Activated naive CD4-positive, alpha-beta T cell treated with anti-CD3 and anti-CD28 coated beads, Interleukin-2, amount 50 U/mL, for 72 hours (primary cell): ENCODE measurements around the gene TRMT112. TPM values are rescaled to one million over a fixed set of nuclear protein-coding genes. Genes with fewer than 3 reads are reported as not detected.

ENCODE experiments used
- ATAC-seq, 2 donors: fragments of 150-1000 bp; cut with Tn5 transposase; 2 replicates each; pipeline ENCODE4 v1.10.0; 2021; ENCODE audit warnings: mild to moderate bottlenecking in 2 of 2, moderate library complexity in 2 of 2
- DNase-seq, 2 donors: peaks; one replicate each; pipeline ENCODE4 v3.0.0; 2021 to 2022; ENCODE audit warnings: low spot score in 2 of 2
- H3K27ac Mint-ChIP-seq, 2 donors: one replicate each; pipeline ENCODE4 v1.8.0; 2022; ENCODE audit warnings: mild to moderate bottlenecking in 2 of 2, mixed read lengths in 2 of 2
- H3K36me3 Mint-ChIP-seq, 2 donors: one replicate each; pipeline ENCODE4 v1.8.0; 2022; ENCODE audit warnings: mixed read lengths in 2 of 2
- H3K9me3 Mint-ChIP-seq, 2 donors: one replicate each; pipeline ENCODE4 v1.8.0; 2022; ENCODE audit warnings: mixed read lengths in 2 of 2
- total RNA-seq, 2 donors: library from RNA; stranded (reverse); gene quantifications; one replicate each; pipeline ENCODE4 v1.2.3, GENCODE V29; 2022

TRMT112 gene
- total RNA-seq, result 100 to 1,000 TPM; 198 to 213 TPM

DNA sequence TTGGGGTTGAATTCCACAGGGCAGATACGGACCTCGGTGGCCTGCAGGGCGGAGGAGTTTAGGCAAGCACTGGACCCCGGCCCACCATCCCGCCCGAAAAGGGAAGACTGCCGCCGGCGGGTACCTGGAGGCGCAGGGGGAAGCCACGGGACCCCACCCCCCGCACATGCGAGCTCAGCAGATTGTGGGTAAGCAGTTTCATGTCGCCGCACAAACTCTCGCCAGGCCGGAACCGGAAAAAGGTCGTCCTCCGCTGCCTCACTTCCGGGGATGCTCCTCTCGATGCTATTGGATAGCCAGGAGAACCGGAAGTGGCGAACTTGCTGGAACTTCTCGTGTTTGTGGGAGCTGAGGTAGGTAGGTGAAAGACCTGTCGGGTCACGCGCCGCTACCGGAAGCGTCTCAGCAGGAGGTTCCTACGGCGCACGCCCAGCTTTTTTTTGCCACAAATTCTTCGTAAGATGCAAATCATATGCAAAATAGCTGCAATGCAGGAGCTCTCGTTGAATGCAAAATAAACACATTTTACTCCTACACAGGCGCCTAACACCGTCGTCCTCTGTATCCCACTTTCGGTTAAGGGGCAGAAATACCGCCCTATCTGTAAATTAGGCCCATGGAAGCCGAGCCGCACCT lies at the start of gene TRMT112:
Gene TRMT112, minus strand, starts transcription at position 235 of the 636 bp plus-strand sequence. Its CDS starts 33 bp downstream, at position 202.
- DNase-seq (peak; percentile 91 to 98), ATAC-seq (peak; percentile 84 to 85)
- H3K9me3 Mint-ChIP-seq, result no peaks in the 10 kb centered on the region
- H3K27ac Mint-ChIP-seq, result peak within 1 kb of the TSS; percentile 99
- H3K36me3 Mint-ChIP-seq, result peaks cover 27 to 28% of the 10 kb centered on the region in 2 donors

DNA sequence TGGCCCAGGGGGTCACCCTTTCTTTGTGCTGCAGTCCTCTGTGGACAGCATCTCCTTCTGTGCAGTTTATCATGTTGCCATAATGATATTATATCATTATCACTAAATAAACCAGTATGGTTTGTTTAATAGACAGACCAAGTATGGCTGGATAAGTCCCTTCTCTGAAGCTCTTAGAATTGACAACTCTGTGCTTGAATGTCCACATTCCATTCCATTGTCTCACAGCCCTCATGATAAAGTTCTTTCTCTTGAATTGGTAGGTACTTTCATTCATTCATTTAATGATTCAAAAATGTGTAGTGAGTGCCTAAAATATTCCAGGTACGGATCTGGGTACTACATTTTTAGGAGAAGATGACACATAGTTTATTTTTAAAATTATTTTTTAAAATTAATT lies 49.4 kb upstream of the TRMT112 start:
- ATAC-seq (no peak), DNase-seq (no peak)
- H3K27ac Mint-ChIP-seq, result peak overlapping the region in 1 of 2 donors; percentile 45
- H3K9me3 Mint-ChIP-seq, result no peaks in the 10 kb centered on the region
- H3K36me3 Mint-ChIP-seq, result peaks cover 0 to 6% of the 10 kb centered on the region in 2 donors

DNA sequence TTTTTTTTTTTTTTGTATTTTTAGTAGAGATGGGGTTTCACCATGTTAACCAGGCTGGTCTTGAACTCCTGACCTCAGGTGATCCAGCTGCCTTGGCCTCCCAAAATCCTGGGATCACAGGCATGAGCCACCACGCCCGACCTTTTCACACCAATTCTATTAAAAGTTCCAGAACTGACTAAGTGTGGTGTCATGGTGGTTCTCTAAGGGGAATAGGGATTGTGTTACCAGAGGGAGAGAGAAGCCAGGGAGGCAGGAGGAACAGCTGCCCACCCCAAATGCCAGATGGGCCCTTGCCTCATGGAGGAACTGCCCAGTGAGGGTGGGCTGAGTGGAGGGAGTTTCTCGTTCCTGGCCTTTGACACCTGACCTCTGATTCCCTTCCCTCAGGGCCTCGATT lies 47.6 kb upstream of the TRMT112 start:
- ATAC-seq (no peak), DNase-seq (no peak)
- no peak overlapping the region for H3K27ac Mint-ChIP-seq
- H3K9me3 Mint-ChIP-seq, result no peaks in the 10 kb centered on the region
- peaks cover 8 to 14% of the 10 kb centered on the region in 2 donors for H3K36me3 Mint-ChIP-seq

DNA sequence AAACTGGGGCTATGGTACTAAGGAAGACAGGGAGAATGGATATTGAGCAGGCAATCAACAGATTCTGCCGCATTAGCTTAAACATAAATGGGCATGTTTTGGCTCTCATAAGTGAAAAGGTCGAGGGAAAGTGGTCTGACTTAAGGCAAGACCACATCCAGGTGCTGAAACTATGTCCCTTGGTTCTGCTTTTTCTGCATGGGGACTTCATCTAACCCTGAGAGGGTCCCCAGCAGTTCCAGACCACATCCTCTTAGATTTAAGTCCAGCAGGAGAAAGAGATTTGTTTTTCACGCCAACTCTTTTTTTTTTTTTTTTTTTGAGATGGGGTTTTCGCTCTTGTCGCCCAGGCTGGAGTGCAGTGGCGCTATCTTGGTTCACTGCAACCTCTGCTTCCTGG lies 47.1 kb upstream of the TRMT112 start:
- Mint-ChIP-seq H3K9me3 (no peaks in the 10 kb centered on the region), H3K36me3 (peaks cover 9 to 19% of the 10 kb centered on the region in 2 donors), H3K27ac (no peak overlapping the region)
- ATAC-seq (no peak), DNase-seq (no peak)

DNA sequence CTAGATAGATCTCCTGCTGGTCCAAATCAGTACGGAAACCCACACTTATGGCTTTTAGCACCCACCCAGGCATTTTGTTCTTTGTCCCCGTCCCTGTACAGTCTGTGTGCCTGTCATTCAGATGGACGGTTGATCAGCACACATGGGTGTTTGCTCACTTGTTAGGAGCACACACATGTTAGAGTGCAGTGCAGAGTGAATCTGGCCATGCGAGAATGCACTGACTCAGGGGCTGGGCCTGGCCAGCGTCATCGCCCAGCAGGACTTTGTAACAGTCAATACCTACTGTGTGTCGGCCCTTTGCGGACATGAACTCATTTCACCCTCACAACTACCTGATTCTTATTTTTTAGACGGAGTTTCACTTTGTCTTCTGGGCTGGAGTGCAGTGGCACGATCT lies 45.0 kb upstream of the TRMT112 start:
- no peak for ATAC-seq
- DNase-seq, result no peak
- Mint-ChIP-seq H3K27ac (no peak overlapping the region), H3K9me3 (no peaks in the 10 kb centered on the region), H3K36me3 (peaks cover 10 to 19% of the 10 kb centered on the region in 2 donors)

DNA sequence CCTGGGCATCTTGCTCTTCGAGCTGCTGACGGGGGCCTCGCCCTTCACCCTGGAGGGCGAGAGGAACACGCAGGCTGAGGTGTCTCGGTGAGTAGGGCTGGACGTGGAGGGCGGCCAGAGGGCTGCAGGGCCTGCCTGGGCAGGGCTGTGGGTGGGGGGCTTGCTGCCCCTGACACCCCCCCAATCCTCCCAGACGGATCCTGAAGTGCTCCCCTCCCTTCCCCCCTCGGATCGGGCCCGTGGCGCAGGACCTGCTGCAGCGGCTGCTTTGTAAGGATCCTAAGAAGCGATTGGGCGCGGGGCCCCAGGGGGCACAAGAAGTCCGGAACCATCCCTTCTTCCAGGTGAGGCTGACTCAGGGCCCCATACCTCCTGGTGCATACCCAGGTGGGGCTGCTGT lies 44.3 kb upstream of the TRMT112 start:
- ATAC-seq (no peak), DNase-seq (no peak)
- Mint-ChIP-seq H3K36me3 (peaks cover 10 to 19% of the 10 kb centered on the region in 2 donors), H3K27ac (no peak overlapping the region), H3K9me3 (no peaks in the 10 kb centered on the region)

DNA sequence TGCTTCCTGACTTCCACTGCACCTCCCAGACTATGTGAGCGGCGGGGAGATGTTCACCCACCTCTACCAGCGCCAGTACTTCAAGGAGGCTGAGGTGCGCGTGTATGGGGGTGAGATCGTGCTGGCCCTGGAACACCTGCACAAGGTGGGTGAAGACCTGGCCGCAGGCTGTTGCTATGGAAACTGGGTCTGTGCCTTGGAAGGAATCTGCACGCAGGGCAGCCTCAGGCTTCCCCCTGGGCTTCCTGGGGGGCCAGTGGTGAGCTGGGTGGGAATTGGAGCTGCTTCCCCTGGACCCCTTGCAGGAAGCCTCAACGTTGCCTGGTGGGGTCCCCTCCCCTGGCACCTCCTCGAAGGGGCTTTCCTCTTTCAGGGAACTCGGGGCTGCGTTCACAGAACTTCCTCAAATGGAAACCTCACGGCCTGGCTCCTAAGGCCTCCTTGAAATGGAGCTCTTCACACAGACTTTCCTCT lies 43.1 kb upstream of the TRMT112 start:
- no peaks in the 10 kb centered on the region for H3K9me3 Mint-ChIP-seq
- ATAC-seq (peak in 1 of 2 donors; percentile 1), DNase-seq (no peak)
- H3K27ac Mint-ChIP-seq, result peak overlapping the region in 1 of 2 donors; percentile 42
- H3K36me3 Mint-ChIP-seq, result peaks cover 10 to 19% of the 10 kb centered on the region in 2 donors

DNA sequence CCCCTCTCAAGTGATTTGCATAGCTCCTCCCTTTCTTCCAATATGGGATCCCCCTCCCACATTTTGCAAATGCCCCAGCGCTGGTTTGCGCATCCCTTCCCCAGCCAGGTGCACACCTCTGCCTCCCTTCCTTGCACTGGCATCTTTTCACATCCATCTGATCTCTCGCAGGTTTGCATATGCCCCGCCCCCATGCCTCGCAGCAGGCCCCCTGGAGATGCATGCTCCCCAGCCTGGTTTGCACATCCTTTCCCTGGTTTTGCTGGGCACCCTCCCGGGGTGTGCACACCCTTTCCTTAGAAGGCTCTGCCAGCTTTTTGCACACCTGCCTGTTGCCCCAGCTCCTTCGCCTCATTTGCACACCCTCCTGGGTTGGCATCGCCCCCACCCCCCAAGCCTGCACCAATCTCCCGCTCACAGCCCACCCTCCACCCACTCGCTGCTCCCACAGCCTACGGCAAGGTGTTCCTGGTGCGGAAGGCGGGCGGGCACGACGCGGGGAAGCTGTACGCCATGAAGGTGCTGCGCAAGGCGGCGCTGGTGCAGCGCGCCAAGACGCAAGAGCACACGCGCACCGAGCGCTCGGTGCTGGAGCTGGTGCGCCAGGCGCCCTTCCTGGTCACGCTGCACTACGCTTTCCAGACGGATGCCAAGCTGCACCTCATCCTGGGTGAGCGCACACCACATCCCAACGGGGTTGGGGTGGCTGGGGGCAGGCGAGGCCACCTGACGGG lies 42.5 kb upstream of the TRMT112 start:
- H3K9me3 Mint-ChIP-seq, result no peaks in the 10 kb centered on the region
- DNase-seq (peak in 1 of 2 donors; percentile 35), ATAC-seq (peak in 1 of 2 donors; percentile 43)
- H3K36me3 Mint-ChIP-seq, result peaks cover 10 to 19% of the 10 kb centered on the region in 2 donors
- H3K27ac Mint-ChIP-seq, result peak overlapping the region; percentile 42 to 69

DNA sequence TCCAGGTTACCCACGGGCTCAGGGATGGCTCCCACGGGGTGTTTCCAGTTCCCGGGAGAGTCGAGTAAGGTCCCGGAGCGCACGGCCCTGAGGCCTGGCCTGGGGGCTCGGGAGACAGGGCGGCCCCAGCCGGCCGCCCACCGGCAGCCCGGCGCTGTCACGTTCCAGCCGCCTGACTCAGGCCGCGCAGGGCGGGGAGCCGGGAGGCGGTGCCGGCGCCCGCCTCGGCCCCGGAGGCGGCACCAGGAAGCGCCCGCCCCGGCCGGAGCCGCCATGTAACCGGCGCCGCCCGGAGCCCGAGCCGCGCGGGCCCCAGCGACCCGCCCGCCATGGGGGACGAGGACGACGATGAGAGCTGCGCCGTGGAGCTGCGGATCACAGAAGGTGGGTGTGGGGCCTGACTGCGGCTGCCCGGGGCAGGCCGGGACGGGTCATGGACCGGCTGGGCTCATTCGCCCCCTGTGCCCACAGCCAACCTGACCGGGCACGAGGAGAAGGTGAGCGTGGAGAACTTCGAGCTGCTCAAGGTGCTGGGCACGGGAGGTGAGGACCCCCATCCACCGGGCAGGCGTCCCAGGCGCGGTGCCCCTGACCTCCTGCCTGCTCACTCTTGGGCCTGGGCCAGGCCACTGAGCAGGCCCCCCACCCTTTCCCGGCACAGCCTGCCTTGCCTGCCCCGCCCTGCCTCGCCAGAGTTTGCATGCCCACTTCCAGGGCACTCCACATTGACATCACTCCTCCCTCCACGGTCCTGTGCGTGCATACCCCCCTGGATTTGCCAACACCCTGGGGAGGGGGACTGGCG lies 41.8 kb upstream of the TRMT112 start, which contains the start of gene RPS6KA4:
Gene RPS6KA4, plus strand, starts transcription at position 256 of the 805 bp plus-strand sequence. Its CDS starts 74 bp downstream, at position 330.
- H3K27ac Mint-ChIP-seq, result peak within 1 kb of the TSS; percentile 54 to 85
- no peaks in the 10 kb centered on the region for H3K9me3 Mint-ChIP-seq
- DNase-seq (peak; percentile 69 to 79), ATAC-seq (peak; percentile 80)
- H3K36me3 Mint-ChIP-seq, result peaks cover 10 to 19% of the 10 kb centered on the region in 2 donors

DNA sequence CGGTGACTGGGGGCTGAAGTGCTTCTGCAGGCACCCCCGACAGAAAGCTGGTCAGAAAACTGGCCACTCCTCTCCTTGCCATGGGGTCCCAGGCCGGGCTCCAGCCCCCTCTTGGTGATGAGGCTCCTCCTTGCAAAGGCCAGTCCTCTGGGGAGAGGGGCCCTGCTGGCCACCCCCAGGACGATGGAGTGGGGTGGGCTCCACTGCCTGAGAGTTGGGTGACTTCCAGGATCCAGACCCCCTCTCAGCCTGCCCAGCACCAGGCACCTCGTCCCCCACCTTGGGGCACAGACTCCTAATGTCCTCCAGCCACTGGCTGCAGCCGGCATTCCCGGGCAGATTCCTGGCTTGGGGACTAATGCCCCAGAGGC lies 41.2 kb upstream of the TRMT112 start:
- ATAC-seq (no peak), DNase-seq (no peak)
- H3K36me3 Mint-ChIP-seq, result peaks cover 10 to 19% of the 10 kb centered on the region in 2 donors
- H3K27ac Mint-ChIP-seq, result peak overlapping the region in 1 of 2 donors; percentile 54
- no peaks in the 10 kb centered on the region for H3K9me3 Mint-ChIP-seq

DNA sequence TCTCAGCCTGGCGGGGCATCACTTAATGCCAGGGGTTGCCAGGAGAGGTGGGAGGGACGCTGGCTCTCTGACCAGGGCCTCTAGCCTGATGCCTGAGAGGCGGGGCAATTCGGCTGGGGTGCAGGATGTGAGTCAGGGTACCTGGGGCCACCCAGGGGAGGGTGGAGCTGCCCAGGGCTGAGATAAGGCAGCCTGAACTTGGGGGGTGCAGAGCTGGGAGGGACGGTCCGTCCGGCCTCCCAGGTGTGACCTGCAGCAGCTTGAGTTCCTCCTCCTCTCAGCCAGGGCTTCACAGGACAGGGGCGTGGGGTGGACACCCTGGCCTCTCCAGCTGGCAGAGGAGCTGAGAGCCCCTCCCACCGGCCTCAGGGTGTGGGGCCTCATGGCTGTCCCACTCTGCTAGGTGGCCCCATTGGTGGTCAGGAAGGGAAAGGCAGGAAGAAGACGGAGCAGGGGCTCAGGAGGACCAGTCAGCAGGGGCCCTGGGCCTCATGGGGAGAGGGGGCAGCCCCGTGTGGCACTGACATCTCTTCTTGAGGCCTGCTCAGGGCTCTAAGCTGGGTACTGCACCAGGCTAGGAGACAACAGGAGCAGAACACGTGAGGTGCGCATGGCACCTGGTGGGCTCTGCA lies 40.7 kb upstream of the TRMT112 start:
- peak; percentile 60 to 62 for ATAC-seq
- peak overlapping the region; percentile 54 to 85 for H3K27ac Mint-ChIP-seq

DNA sequence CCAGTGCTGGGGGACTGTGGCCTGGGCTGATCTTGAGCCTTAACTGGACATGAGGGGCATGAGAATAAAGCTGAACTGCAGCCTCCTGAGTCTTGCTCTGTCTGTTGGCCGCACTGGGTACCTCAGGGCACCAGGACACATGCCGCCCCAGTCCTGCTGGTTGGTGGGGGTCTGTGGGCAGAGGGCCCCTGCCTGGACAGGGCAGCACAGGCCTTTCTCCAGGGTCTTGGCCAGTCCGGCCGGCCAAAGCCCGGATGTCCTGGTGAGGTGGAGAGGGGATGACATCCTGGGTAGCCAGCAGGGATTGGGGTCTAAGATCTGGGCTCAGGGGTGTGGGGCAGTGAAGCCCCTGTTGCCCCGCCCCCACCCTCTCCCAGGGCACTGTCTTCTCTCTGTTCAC lies 40.1 kb upstream of the TRMT112 start:
- ATAC-seq (no peak), DNase-seq (no peak)
- H3K27ac Mint-ChIP-seq, result peak overlapping the region; percentile 54 to 85
- H3K36me3 Mint-ChIP-seq, result peaks cover 10 to 19% of the 10 kb centered on the region in 2 donors
- no peaks in the 10 kb centered on the region for H3K9me3 Mint-ChIP-seq

More for the DNA sequence above, 40.7 kb upstream of the TRMT112 start:
- peak; percentile 60 to 68 for DNase-seq
- Mint-ChIP-seq H3K36me3 (peaks cover 10 to 19% of the 10 kb centered on the region in 2 donors), H3K9me3 (no peaks in the 10 kb centered on the region)

DNA sequence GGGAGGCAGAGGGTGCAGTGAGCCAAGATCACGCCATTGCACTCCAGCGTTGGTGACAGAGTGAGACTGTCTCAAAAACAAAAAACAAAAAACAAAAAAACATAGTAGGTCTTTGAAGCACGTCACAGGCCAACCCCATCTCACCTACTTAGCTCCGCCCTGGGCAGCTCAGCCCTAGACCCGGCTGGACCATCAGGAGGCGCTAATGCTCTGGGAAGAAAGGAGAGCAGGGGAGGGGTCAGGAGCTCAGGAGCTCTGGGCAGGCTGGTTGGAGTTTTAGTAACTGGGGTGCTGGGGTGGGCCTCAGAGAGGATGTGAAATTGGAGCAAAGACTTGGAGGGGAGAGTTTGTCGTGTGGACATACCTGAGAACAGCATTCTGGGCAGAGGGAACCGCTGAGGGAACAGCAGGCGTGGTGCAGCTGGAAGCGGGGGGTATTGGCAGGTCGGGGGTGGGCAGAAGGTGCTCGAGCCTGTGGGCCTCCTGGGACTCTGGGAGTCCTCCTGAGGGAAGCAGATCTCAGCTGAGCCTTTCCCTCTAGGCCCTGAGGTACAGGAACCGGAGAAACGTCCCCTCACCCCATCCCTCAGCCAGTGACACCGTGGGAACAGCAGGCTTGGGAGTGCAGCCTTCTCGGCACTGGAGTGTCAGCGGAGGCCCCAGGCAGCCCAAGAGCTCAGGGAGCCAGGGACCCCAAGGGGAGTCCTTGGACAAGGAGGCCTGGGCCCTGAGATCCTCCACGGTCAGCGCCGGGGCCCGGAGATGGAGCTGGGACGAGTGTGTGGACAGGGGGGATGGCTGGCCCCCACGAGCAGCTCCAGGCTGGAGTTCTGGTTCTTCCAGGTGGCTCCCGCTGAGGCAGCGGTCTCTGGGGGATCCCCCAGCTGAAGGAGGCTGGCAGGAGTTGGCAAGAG lies 39.4 kb upstream of the TRMT112 start:
- DNase-seq (peak in 1 of 2 donors; percentile 75), ATAC-seq (peak in 1 of 2 donors; percentile 29)
- Mint-ChIP-seq H3K36me3 (peaks cover 10 to 19% of the 10 kb centered on the region in 2 donors), H3K9me3 (no peaks in the 10 kb centered on the region), H3K27ac (peak overlapping the region in 1 of 2 donors; percentile 31)

DNA sequence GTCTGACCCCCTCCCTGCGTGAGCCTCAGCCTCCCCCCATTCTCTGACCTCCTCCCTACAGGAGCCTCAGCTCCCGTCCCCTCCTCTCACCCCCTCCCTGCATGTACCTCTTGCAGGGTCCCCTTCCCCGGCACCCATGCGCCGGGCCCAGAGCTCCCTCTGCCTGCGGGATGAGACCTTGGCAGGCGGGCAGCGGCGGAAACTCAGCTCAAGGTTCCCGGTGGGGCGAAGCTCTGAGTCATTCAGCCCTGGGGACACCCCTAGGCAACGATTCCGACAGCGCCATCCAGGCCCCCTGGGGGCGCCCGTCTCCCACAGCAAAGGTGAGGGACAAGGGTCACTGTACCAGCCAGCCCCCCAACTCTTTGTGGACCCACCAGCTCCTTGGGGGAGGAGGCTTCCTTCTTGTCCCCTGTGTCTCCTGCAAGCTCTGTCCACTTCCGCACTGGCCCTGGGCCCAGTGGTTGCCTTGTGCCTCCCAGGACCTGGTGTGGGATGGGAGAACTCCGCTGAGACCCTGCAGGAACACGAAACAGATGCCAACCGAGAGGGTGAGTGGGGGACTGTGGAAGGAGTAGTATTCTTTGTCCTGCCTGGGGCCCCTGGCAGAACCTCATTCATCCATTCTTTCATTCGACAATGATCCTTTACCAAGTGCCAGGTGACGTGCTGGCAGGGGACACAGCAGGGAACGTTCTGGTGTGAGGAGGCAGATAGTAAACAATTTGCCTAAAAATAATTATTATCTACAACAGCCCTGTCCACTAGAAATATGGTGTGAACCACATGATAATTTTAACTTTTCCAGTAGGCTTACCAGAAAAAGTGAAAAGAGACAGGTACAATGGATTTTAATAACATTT lies 38.0 kb upstream of the TRMT112 start:
- no peaks in the 10 kb centered on the region for H3K9me3 Mint-ChIP-seq
- DNase-seq (no peak), ATAC-seq (peak in 1 of 2 donors; percentile 31)
- H3K27ac Mint-ChIP-seq, result no peak overlapping the region
- H3K36me3 Mint-ChIP-seq, result peaks cover 9% of the 10 kb centered on the region in 2 donors
